ENCODE measurements around the gene ATL2.
"Not testable (repeated sequence)": the region's sequence is repeated elsewhere in the genome, so short reads cannot be mapped to it uniquely, and the experiment has no call there.

ATL2 gene

DNA sequence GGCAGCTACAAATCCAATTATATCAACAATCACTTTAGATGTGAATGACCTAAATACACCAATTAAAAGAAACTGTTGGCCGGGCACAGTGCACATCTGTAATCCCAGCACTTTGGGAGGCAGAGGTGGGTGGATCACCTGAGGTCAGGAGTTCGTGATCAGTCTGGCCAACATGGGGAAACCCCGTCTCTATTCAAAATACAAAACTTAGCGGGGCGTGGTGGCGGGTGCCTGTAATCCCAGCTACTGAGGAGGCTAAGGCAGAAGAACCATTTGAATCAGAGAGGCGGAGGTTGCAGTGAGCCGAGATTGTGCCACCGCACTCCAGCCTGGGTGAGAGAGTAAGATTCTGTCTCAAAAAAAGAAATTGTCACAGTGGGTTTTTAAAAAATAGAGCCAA, 49.5 kb downstream of the ATL2 start:
- no peak for DNase-seq (ENCODE audit: low spot score)

DNA sequence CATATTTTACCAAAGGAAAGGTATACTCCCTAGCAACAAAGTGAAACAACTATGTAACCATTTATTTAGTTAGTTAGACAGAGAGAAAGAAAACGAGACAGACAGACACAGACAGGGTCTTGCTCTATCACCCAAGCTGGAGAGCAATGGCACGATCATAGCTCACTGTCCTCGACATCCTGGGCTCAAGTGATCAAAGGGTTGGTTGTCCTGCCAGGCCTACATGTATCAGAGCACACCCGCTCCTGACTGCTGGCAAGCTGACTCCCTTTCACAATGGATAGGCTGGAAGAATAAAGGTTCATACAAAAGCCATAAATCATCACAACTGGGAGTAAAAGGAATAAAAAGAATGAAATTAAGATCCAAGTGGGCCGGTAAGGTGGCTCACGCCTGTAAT, 53.5 kb downstream of the ATL2 start:
- DNase-seq (ENCODE audit: low spot score): no peak

DNA sequence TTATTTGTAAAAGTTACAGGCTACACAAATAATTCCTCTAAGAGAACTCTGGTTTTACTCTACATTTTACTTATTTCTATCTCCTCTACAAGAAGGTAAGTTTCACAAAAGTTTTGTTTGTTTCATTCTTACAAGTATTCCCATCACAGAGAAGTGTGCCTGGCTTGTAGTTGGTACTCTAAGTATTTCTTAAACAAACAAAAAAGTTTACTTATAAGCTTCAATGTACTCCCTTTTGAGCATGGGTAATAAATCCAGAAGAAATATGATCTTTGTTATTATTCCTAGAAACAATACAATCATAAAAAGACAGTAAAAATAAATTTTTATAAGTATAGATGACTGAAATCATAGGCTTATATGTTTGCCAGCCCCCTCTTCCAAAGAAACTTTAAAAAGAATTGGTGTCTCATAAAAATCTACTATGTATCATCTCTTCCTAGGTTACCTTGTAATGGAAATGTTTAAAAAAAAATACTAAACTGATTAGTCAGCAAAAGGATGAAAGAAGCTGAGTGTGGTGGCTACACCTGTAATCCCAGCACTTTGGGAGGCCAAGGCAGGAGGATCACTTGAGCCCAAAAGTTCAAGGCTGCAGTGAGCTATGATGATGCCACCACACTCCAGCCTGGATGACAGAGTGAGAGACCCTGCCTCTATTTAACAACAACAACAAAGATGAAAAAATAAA, 54.7 kb downstream of the ATL2 start:
- no peak for DNase-seq (ENCODE audit: low spot score)

DNA sequence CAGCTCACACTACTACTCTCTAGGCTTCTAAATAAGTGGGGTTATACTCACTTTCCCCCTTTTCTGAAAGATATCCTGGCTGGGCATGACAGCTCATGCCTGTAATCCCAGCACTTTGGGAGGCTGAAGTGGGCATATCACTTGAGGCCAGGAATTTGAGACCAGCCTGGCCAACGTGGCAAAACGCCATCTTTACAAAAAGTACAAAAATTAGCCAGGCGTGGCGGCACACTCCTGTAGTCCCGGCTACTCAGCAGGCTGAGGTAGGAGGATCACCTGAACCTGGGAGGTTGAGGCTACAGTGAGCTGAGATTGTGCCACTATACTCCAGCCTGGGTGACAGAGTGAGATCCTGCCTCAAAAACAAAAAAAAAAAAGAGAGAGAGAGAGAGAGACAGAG, 57.8 kb downstream of the ATL2 start:
- not testable (repeated sequence) for DNase-seq (ENCODE audit: low spot score)

DNA sequence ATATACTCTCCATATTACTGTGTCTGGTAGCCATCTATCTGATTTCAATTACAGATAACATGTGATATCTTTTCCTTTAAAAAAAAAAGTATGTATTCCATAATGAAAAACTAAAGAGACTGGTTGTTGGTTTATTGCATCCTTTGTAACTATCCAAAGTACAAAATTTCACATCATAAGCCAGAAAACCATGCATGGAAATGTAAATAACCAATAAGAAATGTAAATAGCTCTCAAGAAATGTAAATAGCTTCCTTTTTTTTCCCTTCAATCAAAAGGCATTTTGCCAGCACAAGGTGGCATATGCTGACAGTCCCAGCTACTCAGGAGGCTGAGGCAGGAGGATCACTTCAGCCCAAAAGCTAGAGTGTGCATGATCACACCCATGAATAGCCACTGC, 59.3 kb downstream of the ATL2 start:
- no peak for DNase-seq (ENCODE audit: low spot score)

DNA sequence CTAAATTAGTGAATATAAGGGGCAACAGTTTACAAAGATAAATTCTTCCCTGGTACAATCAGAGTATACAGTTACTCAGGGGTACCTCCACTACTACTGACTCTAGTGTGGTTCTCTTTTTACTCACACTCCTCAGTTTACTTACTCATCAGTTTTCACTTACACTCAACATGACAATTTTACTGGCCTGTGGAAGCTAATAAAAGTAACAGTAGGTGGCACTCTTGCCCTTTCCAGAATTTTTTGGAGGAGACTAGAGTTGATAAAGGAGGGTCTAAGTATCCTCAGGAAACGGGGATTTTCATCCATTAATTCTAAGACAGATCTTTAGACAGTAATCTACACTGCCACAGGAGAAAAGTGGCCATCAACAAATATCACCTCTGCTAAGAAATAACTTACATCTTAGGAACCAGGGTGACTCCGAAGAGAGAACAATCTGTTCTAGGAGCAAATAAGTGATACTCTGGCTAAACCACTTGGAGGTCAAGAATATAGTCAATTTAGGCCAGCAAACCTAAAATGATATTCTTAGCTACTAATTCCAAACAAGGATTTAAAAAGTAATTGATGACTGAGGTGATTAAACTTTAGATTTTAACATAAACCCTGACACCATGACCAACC, 61.3 kb downstream of the ATL2 start:
- DNase-seq (ENCODE audit: low spot score): peak; percentile 50

DNA sequence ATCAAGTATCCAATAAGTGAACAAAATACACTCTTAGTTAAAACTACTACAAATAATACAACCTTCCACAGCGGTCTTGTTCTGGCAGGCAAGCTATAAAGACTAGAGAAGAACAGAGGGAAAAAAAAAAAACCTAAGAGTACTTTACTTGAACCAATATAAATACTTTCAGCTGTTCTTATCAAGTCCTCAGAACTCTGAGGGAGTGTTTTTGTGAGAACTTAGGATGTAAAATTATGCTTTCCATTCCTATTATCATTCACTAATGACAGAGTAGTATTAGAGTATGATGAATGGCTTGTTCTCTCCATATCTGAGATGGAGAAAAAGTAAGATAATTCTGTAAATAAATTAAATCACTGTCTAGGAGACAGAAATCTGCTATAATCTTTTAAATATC, 68.3 kb downstream of the ATL2 start:
- no peak for DNase-seq (ENCODE audit: low spot score)

DNA sequence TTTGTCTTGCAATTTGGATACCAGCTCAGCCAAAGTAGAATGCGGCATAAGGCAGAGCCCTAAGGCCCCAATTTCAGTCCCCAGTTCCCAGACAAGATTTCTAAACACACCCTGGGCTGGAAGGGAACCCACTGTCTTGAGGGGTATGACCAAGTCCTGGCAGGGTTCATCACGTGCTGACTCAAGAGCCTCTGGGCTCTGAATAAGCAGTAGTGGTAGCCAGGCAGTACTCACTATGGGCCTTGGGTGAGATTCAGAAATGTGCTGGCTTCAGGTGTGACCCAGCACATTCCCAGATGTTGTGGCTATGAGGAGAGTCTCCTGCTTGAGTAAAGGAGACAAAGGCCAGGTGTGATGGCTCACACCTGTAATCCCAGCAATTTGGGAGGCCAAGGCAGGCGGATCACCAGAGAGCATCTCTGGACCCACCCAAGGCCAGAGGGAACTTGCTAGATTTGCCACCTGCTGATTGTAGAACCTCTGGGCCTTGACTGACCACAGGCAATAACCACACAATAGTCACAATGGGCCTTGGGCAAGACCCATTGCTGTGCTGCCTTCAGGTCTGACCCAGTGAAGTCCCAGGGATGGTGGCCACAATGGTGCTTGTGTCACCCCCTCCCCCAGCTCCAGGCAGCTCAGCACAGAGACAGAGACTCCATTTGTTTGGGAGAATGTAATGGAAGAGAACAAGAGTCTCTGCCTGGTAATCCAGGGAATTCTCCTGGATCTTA, 74.9 kb downstream of the ATL2 start:
- DNase-seq (ENCODE audit: low spot score): no peak

DNA sequence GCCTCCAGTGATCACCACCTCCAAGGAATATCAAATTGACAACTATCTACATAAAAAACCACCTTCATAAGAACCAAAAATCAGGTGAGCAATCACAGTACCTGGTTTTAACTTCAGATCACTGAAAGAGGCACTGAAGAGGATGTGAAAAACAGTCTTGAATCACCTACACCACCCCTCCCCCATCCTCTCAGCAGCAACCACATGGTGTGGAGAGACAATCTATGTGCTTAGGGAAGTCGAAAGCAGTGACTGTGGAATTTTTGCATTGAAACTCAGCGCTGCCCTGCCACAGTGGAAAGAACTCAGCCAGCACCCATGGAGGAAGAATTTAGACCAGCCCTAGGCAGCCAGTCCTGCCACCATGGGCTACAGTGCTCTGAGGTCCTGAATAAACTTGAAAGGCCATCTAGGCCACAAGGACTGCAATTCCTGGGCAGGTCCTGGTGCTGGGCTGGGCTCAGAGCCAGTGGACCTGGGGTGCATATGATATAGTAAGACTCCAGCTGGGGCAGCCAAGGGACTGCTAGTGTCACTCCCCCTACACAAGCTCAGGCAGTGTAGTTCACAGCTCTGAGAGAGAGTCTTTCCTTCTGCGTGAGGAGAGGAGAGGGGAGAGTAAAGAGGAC, 75.6 kb downstream of the ATL2 start:
- DNase-seq (ENCODE audit: low spot score): no peak

DNA sequence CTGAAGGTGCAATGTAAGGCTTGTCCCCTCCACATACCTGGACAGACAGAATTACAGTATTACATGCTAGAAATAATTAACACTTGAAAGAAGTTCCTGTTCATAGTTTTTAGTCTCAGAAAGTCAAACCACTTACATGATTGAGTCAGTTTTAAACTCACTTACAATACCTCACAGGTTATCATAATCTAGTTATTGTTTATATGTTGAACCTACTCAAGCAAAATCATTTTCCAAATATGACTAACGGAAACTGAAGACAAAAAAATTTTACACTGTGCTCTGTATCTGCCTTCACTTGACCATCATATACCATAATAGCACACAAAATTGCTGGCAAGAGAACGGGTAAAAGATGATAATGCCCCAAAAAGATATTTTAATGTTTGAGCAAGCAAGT, 78.5 kb downstream of the ATL2 start:
- no peak for DNase-seq (ENCODE audit: low spot score)

DNA sequence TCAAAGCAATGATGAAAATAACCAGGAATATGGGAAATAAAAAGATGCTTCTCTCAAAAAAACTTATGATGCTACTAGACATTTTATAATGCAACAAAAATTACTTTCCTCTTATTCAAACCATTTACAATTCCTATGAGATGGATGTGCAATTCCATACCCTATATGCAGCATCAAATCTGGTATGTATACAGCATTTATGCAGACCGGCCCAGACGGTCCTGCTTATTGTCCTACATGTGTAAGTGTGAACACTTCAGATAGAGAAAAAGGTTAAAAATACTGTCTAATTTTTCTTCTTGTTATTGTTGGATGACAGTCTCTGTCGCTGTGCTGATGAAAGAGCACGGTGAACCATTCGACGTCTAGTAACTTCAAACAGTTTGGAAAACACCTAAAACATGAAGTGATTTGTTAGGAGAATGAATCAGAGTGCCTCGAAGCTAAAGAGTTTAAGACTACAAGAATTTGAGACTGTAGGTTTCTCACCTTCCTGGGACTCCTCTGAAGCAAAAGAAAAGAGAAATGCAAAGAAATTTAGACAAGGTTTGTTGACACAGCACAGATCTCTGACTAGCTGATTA, 80.8 kb downstream of the ATL2 start:
- DNase-seq (ENCODE audit: low spot score): no peak

DNA sequence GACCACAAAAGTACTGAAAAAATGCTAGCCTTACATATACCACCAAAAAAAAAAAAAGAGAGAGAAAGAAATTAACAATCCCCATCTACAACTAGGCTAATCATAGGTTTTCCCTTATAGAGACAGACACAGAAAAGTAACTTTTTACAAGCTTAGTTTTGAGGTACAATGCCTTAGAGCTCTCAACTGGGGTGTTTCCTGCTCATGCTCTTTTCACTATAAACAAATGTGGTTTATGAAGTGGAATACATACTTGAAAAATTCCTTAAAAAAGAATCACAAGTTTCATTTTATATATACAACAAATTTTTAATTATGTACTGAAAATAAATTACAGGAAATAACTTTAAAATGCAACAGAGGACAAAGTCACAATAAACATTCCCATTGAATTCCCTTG, 82.5 kb downstream of the ATL2 start:
- no peak for DNase-seq (ENCODE audit: low spot score)

DNA sequence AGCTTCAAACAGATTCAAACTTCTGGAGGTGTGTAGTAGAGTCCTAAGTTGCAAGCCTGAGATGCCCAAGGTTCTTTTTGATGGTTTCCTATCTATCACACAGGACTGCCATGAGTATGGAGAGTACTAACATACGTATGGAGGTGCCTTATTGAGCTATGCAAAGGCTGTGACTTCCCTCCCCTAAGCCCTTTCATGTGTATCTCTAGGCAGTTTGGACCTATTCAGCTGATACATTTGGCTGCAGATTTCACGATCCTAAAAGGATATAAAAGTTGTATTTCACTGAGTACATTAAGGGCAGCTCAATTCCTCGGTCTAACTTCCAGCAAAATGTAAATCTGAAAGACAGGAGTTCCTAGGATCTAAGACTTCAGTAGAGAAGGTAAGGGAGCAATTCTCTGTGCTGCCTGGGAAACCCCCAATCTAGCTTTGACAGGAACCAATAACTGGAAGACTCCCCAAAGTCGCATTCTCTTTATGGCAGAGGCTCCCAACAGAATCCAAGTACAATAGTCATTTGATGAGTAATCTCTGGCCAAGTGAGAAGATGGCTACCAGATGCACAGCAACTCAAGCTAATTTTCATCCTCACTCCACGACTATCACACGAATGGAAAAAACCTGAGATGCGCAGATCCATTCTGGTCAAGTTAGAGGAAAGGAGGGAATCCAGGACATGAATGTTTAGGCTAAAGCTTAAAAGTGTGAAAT, 83.8 kb downstream of the ATL2 start:
- DNase-seq (ENCODE audit: low spot score): no peak

DNA sequence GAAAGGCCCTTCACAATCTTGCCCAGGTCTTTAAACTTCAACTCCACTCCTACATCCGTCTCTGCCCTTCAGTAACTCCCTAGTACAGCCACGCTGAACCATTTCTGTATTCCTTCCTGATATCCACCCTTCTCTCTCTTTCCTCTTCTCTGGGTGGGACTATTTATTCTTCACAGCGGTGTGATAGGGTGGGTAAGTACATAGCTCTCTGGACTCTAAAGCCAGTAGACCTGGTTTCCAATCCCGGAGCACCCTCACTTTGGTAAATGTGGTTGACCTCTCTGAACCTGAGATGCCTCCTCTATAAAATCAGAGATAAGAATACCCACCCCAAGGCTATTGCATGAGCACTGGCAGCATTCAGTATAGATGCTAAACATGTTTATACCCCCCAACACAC, 86.7 kb downstream of the ATL2 start:
- DNase-seq (ENCODE audit: low spot score): no peak

DNA sequence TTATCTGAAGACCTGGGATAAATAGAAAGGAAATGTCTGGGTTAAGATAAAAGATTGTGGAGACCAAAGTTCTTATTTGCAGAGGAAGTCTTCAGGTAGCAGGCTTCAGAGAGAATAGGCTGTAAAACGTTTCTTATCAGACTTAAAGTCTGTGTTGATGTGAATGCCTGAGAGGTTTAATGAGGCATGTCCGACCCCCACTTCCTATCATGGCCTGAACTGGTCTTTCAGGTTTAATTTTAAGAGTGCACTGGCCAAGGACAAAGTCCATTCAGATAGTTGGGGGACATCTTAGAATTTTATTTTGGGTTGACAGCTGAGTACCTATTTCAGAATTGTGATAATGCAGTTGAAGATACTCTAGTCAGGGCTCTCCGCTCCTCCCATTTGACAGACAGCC, 92.1 kb downstream of the ATL2 start:
- no peak for DNase-seq (ENCODE audit: low spot score)

DNA sequence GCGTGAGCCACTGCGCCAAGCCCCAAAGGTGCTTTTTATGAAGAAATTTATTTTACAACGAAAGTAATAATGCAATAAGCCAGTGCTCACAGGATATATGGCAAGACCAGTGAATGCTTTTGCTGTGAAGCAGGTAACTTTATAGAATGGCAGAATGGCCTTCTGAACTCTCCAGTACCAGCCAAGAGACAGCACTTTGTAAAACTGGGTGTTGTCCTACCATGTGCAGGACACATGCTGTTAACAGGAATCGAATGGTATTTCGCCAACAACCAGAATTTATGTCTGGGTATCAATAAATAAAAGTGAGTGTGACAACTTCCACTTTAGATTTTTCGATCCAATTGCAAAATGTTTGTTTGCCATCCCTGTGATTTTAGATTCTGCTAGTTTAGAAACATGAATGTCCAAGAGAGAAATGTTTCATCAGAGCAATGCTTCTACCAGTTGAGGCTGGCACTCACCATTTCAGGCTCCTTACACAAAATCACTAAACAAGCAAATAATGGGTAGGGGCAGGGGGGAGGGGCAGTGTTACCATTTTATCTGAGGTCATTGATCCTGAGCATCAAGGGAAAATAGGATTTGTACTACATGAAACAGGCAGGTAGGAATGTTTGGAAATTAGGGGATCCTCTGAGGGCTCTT, 95.9 kb downstream of the ATL2 start:
- no peak for DNase-seq (ENCODE audit: low spot score)

DNA sequence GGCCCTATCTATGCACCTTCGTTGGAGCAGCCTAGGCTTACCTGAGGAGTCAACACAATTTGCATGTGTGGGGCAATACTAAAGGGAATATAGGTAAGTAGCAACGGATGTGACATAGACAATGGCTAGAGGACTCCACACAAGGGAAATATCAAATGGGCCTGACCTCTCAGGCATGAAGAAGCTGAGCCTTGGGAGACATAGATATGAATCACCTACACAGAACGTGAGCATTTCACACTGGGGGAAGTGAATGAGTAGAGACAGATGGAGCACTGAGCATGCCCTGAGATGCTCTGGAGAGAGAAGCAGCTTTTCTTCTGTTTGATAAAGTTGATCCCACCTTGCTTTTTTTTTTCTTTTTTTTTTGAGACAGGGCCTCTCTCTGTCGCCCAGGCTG, 97.9 kb downstream of the ATL2 start:
- no peak for DNase-seq (ENCODE audit: low spot score)

DNA sequence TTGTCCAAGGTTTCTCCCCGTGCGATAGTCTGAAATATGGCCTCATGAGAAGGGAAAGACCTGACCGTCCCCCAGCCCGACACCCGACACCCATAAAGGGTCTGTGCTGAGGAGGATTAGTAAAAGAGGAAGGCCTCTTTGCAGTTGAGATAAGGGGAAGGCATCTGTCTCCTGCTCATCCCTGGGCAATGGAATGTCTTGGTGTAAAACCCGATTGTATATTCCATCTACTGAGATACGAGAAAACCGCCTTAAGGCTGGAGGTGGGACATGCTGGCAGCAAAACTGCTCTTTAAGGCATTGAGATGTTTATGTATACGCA, 99.0 kb downstream of the ATL2 start:
- not testable (repeated sequence) for DNase-seq (ENCODE audit: low spot score)

DNA sequence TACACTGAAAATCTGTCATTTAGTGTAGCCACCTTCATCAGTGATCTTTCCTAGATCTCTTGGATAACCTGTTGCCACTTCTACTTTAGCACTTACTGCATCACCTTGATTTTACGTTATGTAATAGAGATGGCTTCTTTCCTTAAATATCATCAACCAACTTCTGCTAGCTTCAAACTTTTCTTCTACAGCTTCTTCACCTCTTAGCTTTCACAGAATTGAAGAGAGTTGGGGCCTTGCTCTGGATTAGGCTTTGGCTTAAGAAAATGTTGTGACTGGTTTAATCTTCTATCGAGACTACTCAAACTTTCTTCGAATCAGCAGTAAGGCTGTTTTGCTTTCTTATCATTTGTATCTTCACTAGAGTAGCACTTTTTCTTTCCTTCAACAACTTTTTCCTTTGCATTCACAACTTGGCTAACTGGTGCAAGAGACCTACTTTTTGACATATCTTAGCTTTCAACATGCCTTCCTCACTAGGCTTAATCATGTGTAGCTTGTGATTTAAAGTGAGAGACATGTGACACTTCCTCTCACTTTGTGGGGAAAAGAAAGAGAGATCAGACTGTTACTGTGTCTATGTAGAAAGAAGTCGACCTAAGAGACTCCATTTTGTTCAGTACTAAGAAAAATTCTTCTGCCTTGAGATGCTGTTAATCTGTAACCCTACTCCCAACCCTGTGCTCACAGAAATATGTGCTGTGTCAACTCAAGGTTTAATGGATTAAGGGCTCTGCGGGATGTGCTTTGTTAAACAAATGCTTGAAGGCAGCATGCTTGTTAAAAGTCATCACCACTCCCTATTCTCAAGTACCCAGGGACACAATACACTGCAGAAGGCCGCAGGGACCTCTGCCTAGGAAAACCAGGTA, 99.6 kb downstream of the ATL2 start:
- DNase-seq (ENCODE audit: low spot score): no peak
